HepG2 (cell line): ENCODE measurements around the gene GUCA1A. TPM values are rescaled to one million over a fixed set of nuclear protein-coding genes. Genes with fewer than 3 reads are reported as not detected.

Experiments used
- AGO1 ChIP-seq: fragments of 200-400 bp; formaldehyde crosslinking; IDR thresholded peaks from 2 replicates; pipeline ENCODE4 v1.6.1; 2017; ENCODE audit warnings: mild to moderate bottlenecking, low read depth, low read length, moderate library complexity; ENCODE audit not compliant: poor library complexity, severe bottlenecking
- ASH2L ChIP-seq: fragments of 300-600, 200-600 bp; sonication (generic); IDR thresholded peaks from 2 replicates; pipeline ENCODE4 v1.7.0; 2017; ENCODE audit warnings: low read depth, mild to moderate bottlenecking, moderate library complexity, mixed read lengths, low read length; ENCODE audit not compliant: insufficient read length
- ATRX ChIP-seq: sonication (generic); formaldehyde crosslinking; IDR thresholded peaks from 2 replicates; pipeline ENCODE4 v1.4.0; 2020; ENCODE audit warnings: missing genetic modification reagents, borderline replicate concordance
- CCDC6 ChIP-seq: sonication (generic); formaldehyde crosslinking; IDR thresholded peaks from 2 replicates; pipeline ENCODE4 v1.8.1; 2022; ENCODE audit warnings: mild to moderate bottlenecking, missing genetic modification reagents, moderate library complexity
- GABPA ChIP-seq, 2 experiments: IDR thresholded peaks; 2 replicates each; pipeline ENCODE4 v1.6.1; 2011 to 2016; ENCODE audit warnings: low read depth in 2 of 2, low read length in 1 of 2, missing biosample characterization in 1 of 2, missing genetic modification characterization in 1 of 2
- GLMP ChIP-seq: sonication (generic); formaldehyde crosslinking; IDR thresholded peaks from 2 replicates; pipeline ENCODE4 v1.9.0; 2021; ENCODE audit warnings: missing genetic modification reagents, mild to moderate bottlenecking, borderline replicate concordance
- GTF3A ChIP-seq: sonication (generic); formaldehyde crosslinking; conservative IDR thresholded peaks from 2 replicates; pipeline ENCODE4 v1.4.0; 2020; ENCODE audit warnings: mild to moderate bottlenecking, missing genetic modification reagents
- NCOA1 ChIP-seq: sonication (generic); formaldehyde crosslinking; IDR thresholded peaks from 2 replicates; pipeline ENCODE4 v1.9.0; 2021; ENCODE audit warnings: missing genetic modification reagents
- SRSF1 ChIP-seq: fragments of 200-400 bp; formaldehyde crosslinking; optimal IDR thresholded peaks from 2 replicates; pipeline ENCODE3; 2017; ENCODE audit warnings: mild to moderate bottlenecking, low read depth, low read length, moderate library complexity
- ZNF24 ChIP-seq: fragments of 450-650 bp; IDR thresholded peaks from 2 replicates; pipeline ENCODE4 v1.6.1; 2017; ENCODE audit warnings: antibody characterized with exemption, mild to moderate bottlenecking
- ZNF333 ChIP-seq: sonication (generic); formaldehyde crosslinking; IDR thresholded peaks from 2 replicates; pipeline ENCODE4 v1.4.0; 2020; ENCODE audit warnings: mild to moderate bottlenecking, missing genetic modification reagents, borderline replicate concordance
- ZNF362 ChIP-seq: sonication (generic); formaldehyde crosslinking; IDR thresholded peaks from 2 replicates; pipeline ENCODE4 v1.4.0; 2020; ENCODE audit warnings: missing genetic modification reagents, mild to moderate bottlenecking, borderline replicate concordance
- ZNF496 ChIP-seq: sonication (generic); formaldehyde crosslinking; IDR thresholded peaks from 2 replicates; pipeline ENCODE4 v1.8.1; 2023; ENCODE audit warnings: mild to moderate bottlenecking, moderate library complexity, missing genetic modification reagents; ENCODE audit not compliant: insufficient replicate concordance
- ZNF629 ChIP-seq: sonication (generic); formaldehyde crosslinking; conservative IDR thresholded peaks from 2 replicates; pipeline ENCODE4 v1.5.0; 2020; ENCODE audit warnings: missing genetic modification reagents
- ZNF639 ChIP-seq: conservative IDR thresholded peaks from 2 replicates; pipeline ENCODE4 v1.6.1; 2018; ENCODE audit warnings: missing genetic modification reagents
- ZNF678 ChIP-seq: sonication (generic); formaldehyde crosslinking; IDR thresholded peaks from 2 replicates; pipeline ENCODE4 v1.4.0; 2020; ENCODE audit warnings: mild to moderate bottlenecking, missing genetic modification reagents
- polyA plus RNA-seq, 8 experiments: library from polyadenylated mRNA; depleted of rRNA in 3 of 8; stranded (reverse) in 7 of 8; unstranded in 1 of 8; fragments of >200 nt; fragmentation: Illumina TruSeq in 4 of 8; extraction: Trizol in 4 of 8; gene quantifications; 2 replicates each; pipeline versions ENCODE4 v1.2.1 to v1.2.3, GENCODE V29; 2011 to 2016; ENCODE audit warnings: low read depth in 4 of 8, missing spikeins in 1 of 8, mixed read lengths in 1 of 8; ENCODE audit not compliant: insufficient read depth in 1 of 8
- total RNA-seq, 5 experiments: library from RNA; depleted of rRNA; stranded (reverse); fragments of >200 nt; fragmentation: Illumina TruSeq; extraction: Trizol; gene quantifications; 2 replicates each; pipeline ENCODE4 v1.2.3, GENCODE V29; 2016; ENCODE audit warnings: low read depth in 1 of 5

GUCA1A gene
- total and polyA plus RNA-seq, 2 of the 13 experiments (the other 11 are each of a cell fraction or from before 2014, with no cell fraction given) = not detected

- no peak for TF ChIP-seq ZNF362 (CRISPR knock-in tag)
- TF ChIP-seq NCOA1 (CRISPR knock-in tag) = no peak
- no peak for TF ChIP-seq ZNF629 (CRISPR knock-in tag)
- TF ChIP-seq AGO1 = peak; percentile 53
- no peak for TF ChIP-seq CCDC6 (CRISPR knock-in tag)
- TF ChIP-seq ZNF639 (CRISPR knock-in tag) = no peak
- no peak for TF ChIP-seq ASH2L
- no peak for TF ChIP-seq ATRX (CRISPR knock-in tag)
- no peak for TF ChIP-seq GABPA (IDR thresholded peaks at IDR 0.05; ENCODE audit: low read depth, low read length)
- no peak for TF ChIP-seq GABPA (CRISPR knock-in tag; IDR thresholded peaks at IDR 0.05; ENCODE audit: low read depth)
- no peak for TF ChIP-seq GLMP (CRISPR knock-in tag)
- peak; percentile 71; the same call in 1 of the 2 replicates for TF ChIP-seq ZNF678 (CRISPR knock-in tag)
- TF ChIP-seq GTF3A (CRISPR knock-in tag) = no peak
- TF ChIP-seq SRSF1 = peak; percentile 19
- no peak for TF ChIP-seq ZNF496 (CRISPR knock-in tag)
- TF ChIP-seq ZNF333 = no peak
- TF ChIP-seq ZNF24 = no peak
Measured at GRCh38 chr6:42142118-42142835, 30.9 kb upstream of the GUCA1A start, which contains the start of gene C6orf132 (continued).
